Renal pelvis (tissue), 4 donors: ENCODE measurements around the gene PRF1. TPM values are rescaled to one million over a fixed set of nuclear protein-coding genes. Genes with fewer than 3 reads are reported as not detected.
"Not testable (repeated sequence)": the region's sequence is repeated elsewhere in the genome, so short reads cannot be mapped to it uniquely, and the experiment has no call there.

ENCODE experiments used
- DNase-seq: peaks from one replicate; pipeline ENCODE4 v3.0.0-alpha.2; 2013
- polyA plus RNA-seq, 3 donors: library from polyadenylated mRNA; unstranded; fragments of 120-200 nt; gene quantifications; one replicate each; pipeline ENCODE4 v1.2.1, GENCODE V29; 2013; ENCODE audit not compliant: insufficient read length in 3 of 3

Gene PRF1
- polyA plus RNA-seq, 3 donors = 0.40 to 0.45 (median 0.41) TPM

GRCh38 chr10:70595566-70596016 lies 7.0 kb downstream of the PRF1 start:
- no peak for DNase-seq

- DNase-seq = no peak
These were observed 8.4 kb downstream of the PRF1 start for GRCh38 chr10:70594161-70594560.

- DNase-seq = no peak
These were observed 9.0 kb downstream of the PRF1 start for GRCh38 chr10:70593513-70593890.

- no peak for DNase-seq
These were observed 9.6 kb downstream of the PRF1 start for GRCh38 chr10:70592746-70593512.

- no peak for DNase-seq
These were observed 10.3 kb downstream of the PRF1 start for GRCh38 chr10:70592186-70592735.

- peak; percentile 43 for DNase-seq
These were observed 11.7 kb downstream of the PRF1 start for GRCh38 chr10:70590655-70591416.

GRCh38 chr10:70589762-70590654 lies 12.5 kb downstream of the PRF1 start:
- peak; percentile 57 for DNase-seq

GRCh38 chr10:70588859-70589570 lies 13.5 kb downstream of the PRF1 start:
- DNase-seq = no peak

- no peak for DNase-seq
These were observed 14.3 kb downstream of the PRF1 start for GRCh38 chr10:70588255-70588654.

- DNase-seq = no peak
These were observed 15.4 kb downstream of the PRF1 start for GRCh38 chr10:70587045-70587658.

GRCh38 chr10:70586348-70586930 lies 16.1 kb downstream of the PRF1 start:
- no peak for DNase-seq

GRCh38 chr10:70585578-70586169 lies 16.9 kb downstream of the PRF1 start:
- DNase-seq = no peak

GRCh38 chr10:70584909-70585544 lies 17.5 kb downstream of the PRF1 start:
- DNase-seq = peak; percentile 67

- no peak for DNase-seq
These were observed 18.2 kb downstream of the PRF1 start for GRCh38 chr10:70584366-70584765.

GRCh38 chr10:70583669-70584037 lies 18.9 kb downstream of the PRF1 start:
- no peak for DNase-seq

GRCh38 chr10:70582793-70583668 lies 19.5 kb downstream of the PRF1 start:
- no peak for DNase-seq

GRCh38 chr10:70581176-70581575 lies 21.4 kb downstream of the PRF1 start:
- not testable (repeated sequence) for DNase-seq

GRCh38 chr10:70579234-70580002 lies 23.1 kb downstream of the PRF1 start:
- no peak for DNase-seq
